Right ventricle myocardium superior (tissue), 1 donor: ENCODE results near the gene PDZK1IP1. TPM values are rescaled to one million over a fixed set of nuclear protein-coding genes. Genes with fewer than 3 reads are reported as not detected.
A peak's percentile ranks its signal among the peaks of the same experiment; 100 is the strongest.

Experiments used
- ATAC-seq: fragments of 200-7000 bp; cut with Tn5 transposase; one replicate; pipeline ENCODE4 v1.9.1; 2020; ENCODE audit warnings: mild to moderate bottlenecking; ENCODE audit not compliant: poor library complexity
- DNase-seq: peaks from one replicate; pipeline ENCODE4 v3.0.0-alpha.2; 2020
- intact Hi-C: fragments of 100-400 bp; cut with DNase I; formaldehyde crosslinking; loops from one replicate; pipeline ENCODE4 v1.11.2; 2022
- total RNA-seq: library from RNA; stranded (reverse); fragmentation: NEBNext Ultra II Directional; extraction: Animal tissue kit (Norgen Biotek cat#: 25700); gene quantifications from one replicate; pipeline ENCODE4 v1.2.1, GENCODE V29; 2021
- donor health status: DM: no; HTN: yes; CAD: no; lungs with severe emphysema.

PDZK1IP1 gene
- total RNA-seq, 1 donor from 2014 or later, result not detected

- ATAC-seq, result no peak
- no peak for DNase-seq
- intact Hi-C loops, result no loop called here
Measured at GRCh38 chr1:47225430-47226100, 35.7 kb upstream of the PDZK1IP1 start.

- no peak for DNase-seq
- no peak for ATAC-seq
- intact Hi-C loops, result no loop called here
Measured at GRCh38 chr1:47224676-47225399, 35.0 kb upstream of the PDZK1IP1 start.

DNA sequence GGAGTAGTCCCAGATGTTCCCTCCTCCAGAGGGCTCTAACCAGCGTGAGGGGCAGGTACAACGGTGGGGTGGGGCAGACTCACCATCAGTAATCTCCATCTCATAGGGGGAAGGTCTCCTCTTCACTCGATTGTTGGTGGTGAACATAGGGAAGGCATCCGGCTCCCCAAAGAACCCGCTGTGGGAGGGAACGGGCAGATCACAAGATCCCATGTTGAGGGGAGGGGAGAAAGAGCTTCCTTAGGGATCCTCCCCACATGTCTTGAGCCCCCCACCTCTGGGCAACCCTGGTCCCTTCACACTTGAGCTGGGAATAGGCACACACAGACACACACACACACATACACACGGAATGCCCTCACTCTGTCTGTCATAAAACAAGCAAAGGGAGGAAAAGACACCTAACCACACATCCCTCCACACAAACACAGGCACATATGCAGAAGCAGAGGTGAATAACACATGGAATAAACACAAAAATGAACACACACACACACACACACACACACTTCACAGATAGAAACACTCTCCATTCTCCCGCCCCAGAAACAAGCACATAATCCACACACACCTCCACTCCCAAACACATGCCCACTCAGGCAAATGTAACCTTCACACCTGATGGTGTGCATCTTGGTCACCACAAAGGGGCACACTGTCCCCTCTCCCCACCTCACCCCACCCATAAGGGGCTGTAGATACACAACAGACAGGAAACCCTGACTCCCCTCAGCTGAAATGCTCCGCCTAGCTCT lies 34.3 kb upstream of the PDZK1IP1 start:
- intact Hi-C loops, result no loop called here
- no peak for DNase-seq
- ATAC-seq, result no peak

DNA sequence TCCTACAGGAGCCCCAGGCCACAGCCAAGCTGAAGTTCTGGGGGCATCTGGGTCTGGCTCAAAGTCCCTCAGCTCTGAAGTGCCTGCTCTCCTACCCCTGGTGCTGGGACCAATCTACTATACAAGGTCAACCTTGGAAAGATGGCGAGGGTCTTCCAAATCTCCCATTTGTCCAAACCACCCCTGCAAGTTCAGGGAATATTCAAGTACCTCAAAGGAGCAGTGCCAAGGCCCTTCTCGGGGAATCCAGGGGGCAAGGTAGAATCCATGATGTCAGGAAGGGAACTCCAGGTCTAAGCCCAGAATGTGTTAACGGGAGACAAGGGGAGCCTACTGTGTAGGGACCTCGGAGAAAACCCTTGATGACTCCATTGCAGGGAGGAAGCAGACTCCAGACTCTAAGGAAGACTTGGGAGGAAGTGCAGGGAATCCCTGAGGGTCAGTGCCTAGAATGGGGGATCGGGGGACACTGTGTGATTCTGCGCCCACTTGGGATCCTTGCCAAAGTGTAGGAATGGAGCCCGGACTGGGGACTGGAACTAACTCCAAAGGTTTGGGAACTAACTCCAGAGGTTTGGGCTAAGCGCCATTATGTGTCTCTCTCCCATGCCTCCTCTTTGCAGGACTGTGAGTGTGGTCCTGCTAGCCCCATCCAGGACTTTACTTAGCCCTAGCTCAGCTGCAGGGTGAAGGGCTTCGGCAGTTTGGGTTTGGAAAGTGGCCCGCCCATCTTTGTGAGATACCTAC lies 33.5 kb upstream of the PDZK1IP1 start:
- no peak for DNase-seq
- no peak for ATAC-seq
- intact Hi-C loops, result no loop called here

GRCh38 chr1:47222476-47222875 lies 32.6 kb upstream of the PDZK1IP1 start:
- DNase-seq (no peak), ATAC-seq (no peak)
- intact Hi-C loops, result no loop called here

DNA sequence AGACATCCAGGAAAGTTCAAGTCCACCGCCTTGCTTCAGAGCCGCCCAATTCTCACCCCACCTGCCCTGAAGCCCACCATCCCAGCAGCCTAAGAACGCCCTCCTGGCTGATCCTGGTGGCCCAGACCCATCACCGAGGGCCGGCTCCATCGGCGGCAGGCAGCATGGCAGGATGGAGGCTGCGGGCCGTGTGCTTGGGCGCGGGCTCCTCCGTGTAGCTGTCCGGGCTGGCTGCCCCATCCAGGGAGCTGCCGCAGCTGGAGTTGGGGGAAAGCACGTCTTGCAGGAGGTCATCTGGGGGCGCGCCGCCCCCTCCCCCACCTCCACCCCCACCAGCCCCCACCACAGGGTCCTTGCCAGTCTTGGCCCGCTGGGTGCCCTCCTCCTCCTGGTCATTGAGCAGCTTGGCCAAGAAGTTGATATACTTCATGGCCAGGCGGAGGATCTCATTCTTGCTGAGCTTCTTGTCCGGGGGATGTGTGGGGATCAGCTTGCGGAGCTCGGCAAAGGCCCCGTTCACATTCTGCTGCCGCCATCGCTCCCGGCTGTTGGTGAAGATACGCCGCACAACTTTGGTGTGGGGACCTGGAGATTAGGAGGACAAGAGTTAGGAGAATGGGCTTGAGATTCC lies 29.9 kb upstream of the PDZK1IP1 start:
- ATAC-seq, result no peak
- no peak for DNase-seq
- intact Hi-C loops, result no loop called here

DNA sequence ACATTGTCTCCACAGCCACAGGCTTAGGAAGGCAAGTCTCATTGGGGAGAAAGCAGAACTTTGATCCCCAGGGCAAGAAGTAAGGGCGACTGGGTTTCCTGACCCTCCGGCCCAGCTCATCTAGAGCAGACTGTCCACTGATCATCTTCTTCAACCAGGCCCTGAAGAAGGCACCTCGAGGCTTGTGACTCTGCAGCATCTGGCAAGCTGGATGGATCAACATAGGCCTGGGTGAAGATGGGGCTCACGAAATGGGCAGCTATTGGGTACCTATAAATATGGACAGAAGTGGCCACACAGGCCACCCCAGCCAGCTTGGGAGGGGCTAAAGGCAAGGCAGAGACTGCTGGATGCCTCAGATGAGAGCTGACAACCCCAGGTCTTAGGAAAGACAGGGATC lies 29.2 kb upstream of the PDZK1IP1 start:
- DNase-seq (no peak), ATAC-seq (no peak)
- intact Hi-C loops, result no loop called here

- intact Hi-C loops, result no loop called here
- ATAC-seq (no peak), DNase-seq (no peak)
Measured at GRCh38 chr1:47216278-47217059, 26.6 kb upstream of the PDZK1IP1 start.

- DNase-seq (no peak), ATAC-seq (no peak)
- intact Hi-C loops, result no loop called here
Measured at GRCh38 chr1:47215713-47216112, 25.9 kb upstream of the PDZK1IP1 start.

DNA sequence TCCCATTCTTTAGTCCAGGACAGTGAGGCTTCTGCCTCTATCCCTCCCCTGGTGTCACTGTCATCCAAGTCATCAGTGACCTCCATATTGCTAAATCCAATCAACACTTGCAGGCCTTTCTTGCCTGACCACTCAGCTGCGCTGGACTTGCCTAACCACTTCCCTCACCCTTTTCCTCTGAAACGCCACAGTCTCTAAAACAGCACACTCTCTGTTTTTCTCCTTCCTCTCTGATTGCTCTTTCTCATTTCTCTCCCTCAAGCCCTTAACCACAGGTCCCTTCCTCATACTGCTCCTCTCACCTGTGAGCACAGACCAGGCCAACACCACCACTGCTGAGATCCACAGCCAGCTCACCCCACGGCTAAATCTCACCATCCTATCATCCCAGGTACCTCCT lies 24.7 kb upstream of the PDZK1IP1 start:
- intact Hi-C loops, result no loop called here
- DNase-seq (no peak), ATAC-seq (peak; percentile 27)

DNA sequence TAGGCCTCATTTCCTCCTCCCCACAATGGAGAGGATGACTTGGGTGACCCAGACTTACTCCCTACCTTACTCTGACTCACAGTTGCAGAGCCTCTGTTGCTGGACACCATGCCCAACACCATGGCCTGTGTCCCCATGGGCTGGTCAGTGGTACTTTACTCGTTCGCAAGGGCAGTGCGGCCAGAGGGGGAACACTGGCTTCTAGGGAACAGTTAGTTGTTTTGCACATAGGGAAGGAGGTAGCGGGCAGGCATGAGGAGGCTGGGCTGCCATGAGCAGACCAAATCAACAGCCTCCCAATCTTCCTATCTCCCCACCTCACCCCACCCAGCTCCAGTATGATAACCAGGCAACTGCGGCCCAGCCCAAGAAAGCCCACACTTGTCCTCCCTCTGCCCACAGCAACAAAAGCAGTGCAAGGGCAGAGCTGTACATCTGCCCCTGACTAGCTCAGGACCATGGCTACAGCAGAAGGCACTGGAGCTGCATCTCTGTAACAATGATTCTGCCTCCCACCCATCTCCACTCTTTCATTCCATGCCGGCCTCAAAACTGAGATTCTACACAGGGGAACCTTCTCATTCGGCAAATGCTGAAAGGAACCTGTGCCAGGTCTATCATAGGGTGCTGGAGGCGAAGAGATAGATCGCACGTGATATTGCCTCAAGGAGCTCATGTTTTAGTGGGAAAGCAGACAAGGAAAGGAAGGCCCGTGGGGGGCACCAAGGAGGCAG lies 23.6 kb upstream of the PDZK1IP1 start:
- DNase-seq (no peak), ATAC-seq (no peak)
- intact Hi-C loops, result no loop called here

DNA sequence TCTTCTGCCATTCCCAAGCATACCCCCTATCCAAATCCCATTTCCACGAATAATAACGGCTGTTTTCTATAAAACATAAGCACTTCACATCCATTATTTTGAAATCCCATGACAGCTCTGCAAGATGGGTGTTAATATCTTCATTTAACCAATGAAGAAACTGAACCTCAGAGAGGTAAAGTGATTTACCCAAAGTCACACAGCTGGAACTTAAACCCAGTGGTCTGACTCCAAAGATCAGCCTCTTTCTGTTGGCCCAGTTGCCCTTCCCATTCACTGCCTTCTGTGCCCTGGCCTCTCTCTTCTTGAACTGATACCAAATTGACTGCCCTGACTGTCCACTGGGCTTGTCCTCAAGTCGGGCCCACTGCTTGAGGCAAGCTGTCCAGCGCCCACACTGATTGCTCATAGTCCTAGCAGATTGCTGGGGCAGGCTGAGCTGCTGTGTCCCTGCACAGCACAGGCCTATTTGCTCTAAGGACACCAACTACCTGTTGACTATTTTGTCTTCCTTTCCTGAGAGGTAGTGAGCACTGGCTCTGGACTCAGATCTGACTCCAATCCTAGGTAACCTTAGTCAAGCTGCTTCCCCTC lies 22.9 kb upstream of the PDZK1IP1 start:
- intact Hi-C loops, result no loop called here
- DNase-seq (no peak), ATAC-seq (no peak)

DNA sequence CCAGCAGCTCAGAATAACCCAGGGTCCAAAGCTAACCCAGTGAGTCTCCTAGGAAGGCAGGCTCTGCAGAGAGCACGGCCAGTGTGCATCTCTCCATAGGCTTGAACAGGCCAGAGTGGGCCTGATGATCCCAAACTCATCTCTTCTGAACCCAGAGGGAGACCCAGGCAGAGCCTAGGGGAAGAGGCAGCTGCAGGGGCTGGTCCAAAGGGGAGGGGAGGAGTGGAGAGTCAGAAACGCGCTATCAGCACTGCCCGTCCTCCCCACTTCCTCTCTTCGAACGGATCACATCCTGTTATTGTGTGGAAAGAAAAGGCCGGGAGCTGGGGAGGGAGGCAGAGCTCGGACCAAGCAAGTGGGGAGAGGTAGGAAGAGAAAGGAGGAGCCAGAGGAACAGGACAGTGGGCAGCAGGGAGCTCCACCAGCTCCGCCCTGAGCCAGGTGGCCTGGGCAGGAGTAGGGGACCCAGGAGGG lies 22.0 kb upstream of the PDZK1IP1 start:
- intact Hi-C loops, result no loop called here
- ATAC-seq, result peak; percentile 74
- peak; percentile 62 for DNase-seq

DNA sequence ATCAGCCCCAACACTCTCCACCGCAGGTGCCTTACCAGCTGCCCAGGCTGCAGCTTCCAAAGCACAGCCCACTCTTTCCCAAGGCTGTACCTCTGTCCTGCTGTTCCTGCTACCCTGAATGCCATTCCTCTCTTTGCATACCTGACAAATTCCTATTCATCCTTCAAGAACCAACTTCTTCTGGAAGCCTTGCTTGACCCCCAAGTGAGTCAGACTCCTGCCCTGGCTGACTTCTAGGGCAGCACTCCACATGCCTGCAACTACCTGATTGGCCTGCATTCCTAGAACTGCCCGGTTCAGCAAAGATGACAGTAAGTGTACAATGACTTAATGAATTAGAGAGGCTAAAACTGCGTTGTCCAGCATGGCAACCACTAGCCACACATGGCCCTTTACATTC lies 20.8 kb upstream of the PDZK1IP1 start:
- intact Hi-C loops, result no loop called here
- ATAC-seq, result no peak
- DNase-seq, result no peak

DNA sequence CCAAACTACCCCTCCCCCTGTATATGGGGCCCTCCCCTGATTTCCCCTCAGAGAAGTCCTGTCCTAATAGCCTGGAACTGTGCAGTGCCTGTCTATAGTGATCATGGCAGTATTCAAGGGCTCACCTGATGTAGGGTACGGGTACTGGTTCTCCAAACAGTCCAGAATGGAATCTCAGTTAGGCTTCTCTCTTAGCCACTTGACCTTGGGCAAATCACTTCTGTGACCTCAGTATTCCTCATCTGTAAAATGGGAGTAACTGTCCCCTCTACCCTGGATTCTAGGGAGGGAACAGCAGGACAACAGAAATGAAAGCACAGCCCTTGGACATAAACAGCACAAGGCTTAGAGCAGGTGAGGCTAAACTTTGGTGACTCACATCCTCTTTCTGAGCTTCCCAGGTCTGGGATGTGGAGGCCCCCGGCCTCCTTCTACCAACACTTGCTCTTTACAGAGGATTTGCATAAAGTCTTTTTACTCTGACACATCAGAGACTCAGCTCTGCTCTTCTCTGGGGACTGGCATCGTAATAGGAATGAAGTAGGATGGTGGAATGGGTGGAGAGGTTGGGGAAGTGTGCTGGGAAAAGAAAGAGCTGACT lies 20.0 kb upstream of the PDZK1IP1 start:
- DNase-seq, result no peak
- intact Hi-C loops, result no loop called here
- no peak for ATAC-seq

- no peak for ATAC-seq
Measured at GRCh38 chr1:47209091-47209490, 19.3 kb upstream of the PDZK1IP1 start.

More at GRCh38 chr1:47209091-47209490, 19.3 kb upstream of the PDZK1IP1 start:
- intact Hi-C loops, result no loop called here
- DNase-seq, result no peak
